Adrenal gland (tissue), 12 donors: ENCODE measurements around the gene LSMEM2. TPM values are rescaled to one million over a fixed set of nuclear protein-coding genes. Genes with fewer than 3 reads are reported as not detected.

Source experiments
- DNase-seq, 7 donors: peaks; one replicate each; pipeline ENCODE4 v3.0.0-alpha.2; 2019 to 2020
- H3K27ac ChIP-seq, 5 donors: fragments of 200-600 bp; sonication (generic) in 4 of 5; 1 replicate in 3 of 5; 2 replicates in 2 of 5; pipeline versions ENCODE4 v1.5.1 to v1.8.0; 2016 to 2020; ENCODE audit warnings: mild to moderate bottlenecking in 1 of 5
- H3K27me3 ChIP-seq: fragments of 200-600 bp; 2 replicates; pipeline ENCODE4 v1.8.0; 2021
- H3K36me3 ChIP-seq, 2 donors: fragments of 200-600 bp; replicated peaks in 1 of 2; 1 replicate in 1 of 2; 2 replicates in 1 of 2; pipeline versions ENCODE4 v1.5.1 to v1.8.0; 2018 to 2022
- H3K4me1 ChIP-seq, 2 donors: fragments of 200-600 bp; replicated peaks in 1 of 2; 1 replicate in 1 of 2; 2 replicates in 1 of 2; pipeline versions ENCODE4 v1.5.1 to v1.8.0; 2018 to 2021
- H3K4me3 ChIP-seq, 4 donors: fragments of 200-600 bp; sonication (generic) in 3 of 4; one replicate each; pipeline ENCODE4 v1.5.1; 2016 to 2018
- H3K9me3 ChIP-seq, 3 donors: fragments of 200-600 bp; sonication (generic) in 1 of 3; replicated peaks in 1 of 3; 1 replicate in 2 of 3; 2 replicates in 1 of 3; pipeline versions ENCODE4 v1.5.1 to v1.8.0; 2016 to 2021
- POLR2A ChIP-seq, 2 donors: fragments of 450-650 bp; IDR thresholded peaks; one replicate each; pipeline ENCODE4 v1.6.1; 2017; ENCODE audit warnings: antibody characterized with exemption in 2 of 2, mild to moderate bottlenecking in 2 of 2, moderate library complexity in 1 of 2
- WGBS, 4 donors: extraction: QIAGEN DNeasy Blood & Tissue Kit in 2 of 4; methylation state at CpG; one replicate each; pipeline versions ENCODE4 v1.1.5 to v1.1.7; 2013 to 2017; 5-methylcytosine and 5-hydroxymethylcytosine counted together
- intact Hi-C, 2 donors: fragments of 100-400 bp; cut with DNase I; formaldehyde crosslinking; loops; one replicate each; pipeline versions ENCODE4 v1.14.1 to v1.15.0; 2022 to 2023
- polyA plus RNA-seq, 3 donors: library from polyadenylated mRNA; stranded (reverse); fragments of 200-250 nt in 2 of 3; fragments of 350-450 nt in 1 of 3; fragmentation: Illumina TruSeq in 1 of 3; extraction: RNeasy Lipid Tissue Mini Kit (QIAGEN cat#74804) in 1 of 3; gene quantifications; one replicate each; pipeline ENCODE4 v1.2.3, GENCODE V29; 2013 to 2014
- total RNA-seq, 9 donors: library from RNA; depleted of rRNA in 4 of 9; stranded (reverse); fragments of >200 nt in 4 of 9; fragments of 120-200 nt in 1 of 9; fragmentation: NEBNext Ultra II Directional in 1 of 9; extraction: Animal tissue kit (Norgen Biotek cat#: 25700) in 1 of 9; gene quantifications; one replicate each; pipeline versions ENCODE4 v1.1.0 to v1.2.4, GENCODE V29; 2013 to 2023
- TF ChIP-seq, protein P1 (sequence below), 6 experiments: fragments of 450-650 bp in 4 of 6; fragments of 200-600 bp in 2 of 6; sonication (generic) in 1 of 6; IDR thresholded peaks; 1 replicate in 5 of 6; 2 replicates in 1 of 6; pipeline versions ENCODE4 v1.5.1 to v1.8.0; 2016 to 2021; ENCODE audit warnings: antibody characterized with exemption in 6 of 6, mild to moderate bottlenecking in 2 of 6, moderate library complexity in 1 of 6
- donor health status: healthy with polysubstance abuse.
- donor health status: Bipolar disorder and iron deficiency.
- donor health status: DM: yes; HTN: yes; CAD: no.
- donor health status: DM: no; HTN: no; CAD: no.
- donor health status: DM: no; HTN: no; CAD: no.
- donor health status: DM: yes; HTN: yes; CAD: no.

LSMEM2 gene
- total and polyA plus RNA-seq, 12 donors = 0.09 to 0.76 (median 0.47) TPM; not detected in 5

DNA sequence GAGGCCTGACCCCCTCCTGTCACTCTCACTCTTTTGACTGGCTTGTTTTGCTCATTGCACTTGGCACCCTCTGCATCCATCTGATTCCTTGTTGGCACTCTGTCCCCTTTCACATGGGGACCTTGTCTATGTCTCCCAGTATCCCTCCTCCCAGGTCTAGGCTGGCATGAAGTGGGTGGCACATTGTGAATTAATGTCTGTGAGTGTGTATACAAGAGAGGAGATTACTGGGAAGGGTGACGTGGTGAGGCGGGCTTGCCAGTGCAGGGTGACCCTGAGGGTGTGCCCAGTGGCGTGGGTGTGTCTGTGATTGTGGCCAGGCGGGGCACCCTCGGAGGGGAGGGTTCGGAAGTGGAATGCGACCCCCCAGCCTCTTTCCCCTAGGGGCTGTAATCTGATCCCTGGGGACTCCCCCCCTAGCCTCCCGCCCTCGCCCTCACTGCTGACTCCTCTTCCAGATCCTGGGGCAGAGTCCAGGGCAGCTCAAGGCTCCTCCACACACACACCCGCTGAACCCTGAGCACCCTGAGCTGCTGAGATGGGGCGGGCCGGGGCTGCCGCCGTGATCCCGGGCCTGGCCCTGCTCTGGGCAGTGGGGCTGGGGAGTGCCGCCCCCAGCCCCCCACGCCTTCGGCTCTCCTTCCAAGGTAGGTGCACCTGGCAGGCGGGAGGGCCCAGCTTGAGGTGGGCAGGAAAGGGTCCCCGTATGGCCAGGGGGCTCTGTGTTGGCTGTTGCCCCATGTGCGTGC, 10.0 kb upstream of the LSMEM2 start, which contains the start of gene SEMA3B:
Gene SEMA3B, plus strand, starts transcription at position 445 of the 749 bp plus-strand sequence. Its CDS starts 94 bp downstream, at position 539.
- Histone ChIP-seq H3K4me3 (peak within 1 kb of the TSS in 2 of 4 donors; percentile 19 to 37), H3K27ac (peak within 1 kb of the TSS; percentile 83 to 97 (median 89)), H3K36me3 (peaks cover 0 to 6% of the 10 kb centered on the region in 2 donors), H3K4me1 (peaks cover 64 to 65% of the 10 kb centered on the region in 2 donors), H3K9me3 (no peaks in the 10 kb centered on the region), H3K27me3 (no peaks in the 10 kb centered on the region)
- intact Hi-C loops = no loop called here
- DNase-seq = peak; percentile 90 to 97 (median 95)
- WGBS, 4 donors = 27 to 48% (median 37%) methylated on average over 11 to 21 of the region's 21 CpGs
- TF ChIP-seq, protein P1, sequence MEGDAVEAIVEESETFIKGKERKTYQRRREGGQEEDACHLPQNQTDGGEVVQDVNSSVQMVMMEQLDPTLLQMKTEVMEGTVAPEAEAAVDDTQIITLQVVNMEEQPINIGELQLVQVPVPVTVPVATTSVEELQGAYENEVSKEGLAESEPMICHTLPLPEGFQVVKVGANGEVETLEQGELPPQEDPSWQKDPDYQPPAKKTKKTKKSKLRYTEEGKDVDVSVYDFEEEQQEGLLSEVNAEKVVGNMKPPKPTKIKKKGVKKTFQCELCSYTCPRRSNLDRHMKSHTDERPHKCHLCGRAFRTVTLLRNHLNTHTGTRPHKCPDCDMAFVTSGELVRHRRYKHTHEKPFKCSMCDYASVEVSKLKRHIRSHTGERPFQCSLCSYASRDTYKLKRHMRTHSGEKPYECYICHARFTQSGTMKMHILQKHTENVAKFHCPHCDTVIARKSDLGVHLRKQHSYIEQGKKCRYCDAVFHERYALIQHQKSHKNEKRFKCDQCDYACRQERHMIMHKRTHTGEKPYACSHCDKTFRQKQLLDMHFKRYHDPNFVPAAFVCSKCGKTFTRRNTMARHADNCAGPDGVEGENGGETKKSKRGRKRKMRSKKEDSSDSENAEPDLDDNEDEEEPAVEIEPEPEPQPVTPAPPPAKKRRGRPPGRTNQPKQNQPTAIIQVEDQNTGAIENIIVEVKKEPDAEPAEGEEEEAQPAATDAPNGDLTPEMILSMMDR (IDR thresholded peaks at IDR 0.05) = no peak
- peak; percentile 72 to 87 for TF ChIP-seq POLR2A (IDR thresholded peaks at IDR 0.05)

DNA sequence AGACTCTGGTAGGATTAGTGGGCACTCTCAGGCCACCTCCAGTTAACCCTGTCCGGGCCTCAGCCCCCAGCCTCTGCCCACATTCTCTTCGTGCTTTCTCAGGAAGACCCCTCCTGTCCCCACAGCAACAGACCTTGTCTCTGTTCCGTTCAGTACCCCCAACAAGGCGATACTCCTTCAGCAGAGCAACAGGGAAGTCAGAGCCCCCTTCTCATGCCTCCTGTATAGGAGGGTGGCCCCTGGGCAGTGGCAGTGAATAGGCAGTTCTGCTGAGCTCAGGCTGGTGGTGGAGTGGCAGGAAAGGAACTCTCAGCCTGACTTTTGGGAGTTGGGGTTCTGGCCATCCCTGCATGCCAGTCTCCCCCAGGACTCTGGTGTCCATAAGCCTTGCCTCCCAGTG, 9.4 kb upstream of the LSMEM2 start:
- peak overlapping the region; percentile 83 to 97 (median 89) for H3K27ac ChIP-seq
- TF ChIP-seq, protein P1 (IDR thresholded peaks at IDR 0.05) = no peak
- TF ChIP-seq POLR2A (IDR thresholded peaks at IDR 0.05) = no peak
- peaks cover 0 to 9% of the 10 kb centered on the region in 2 donors for H3K36me3 ChIP-seq
- H3K9me3 ChIP-seq = no peaks in the 10 kb centered on the region
- no peak for DNase-seq
- peaks cover 59 to 63% of the 10 kb centered on the region in 2 donors for H3K4me1 ChIP-seq
- WGBS, 4 donors = 37 to 48% (median 46%) methylated on average over 2 to 4 of the region's 4 CpGs
- intact Hi-C loops = no loop called here
- H3K27me3 ChIP-seq = no peaks in the 10 kb centered on the region
- peak overlapping the region in 2 of 4 donors; percentile 19 to 37 for H3K4me3 ChIP-seq

DNA sequence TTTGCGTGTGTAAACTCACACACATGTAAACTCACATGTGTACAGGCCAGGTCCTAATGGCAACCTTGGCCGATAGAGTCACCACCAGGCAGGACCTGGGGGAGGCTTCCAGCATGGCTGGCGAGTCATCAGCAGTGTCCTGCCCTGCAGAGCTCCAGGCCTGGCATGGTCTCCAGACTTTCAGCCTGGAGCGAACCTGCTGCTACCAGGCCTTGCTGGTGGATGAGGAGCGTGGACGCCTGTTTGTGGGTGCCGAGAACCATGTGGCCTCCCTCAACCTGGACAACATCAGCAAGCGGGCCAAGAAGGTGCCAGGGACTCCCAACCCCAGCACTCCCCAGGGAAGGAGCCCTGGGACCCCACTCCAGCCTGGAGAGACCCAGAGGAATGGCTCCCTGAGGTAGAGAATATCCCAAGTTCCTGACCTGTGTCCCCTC, 8.9 kb upstream of the LSMEM2 start:
- 41 to 56% (median 44%) methylated on average over 7 to 8 of the region's 8 CpGs; no CpG with 5 or more reads in 1 of the 4 donors for WGBS, 4 donors
- Histone ChIP-seq H3K36me3 (peaks cover 0 to 14% of the 10 kb centered on the region in 2 donors), H3K27ac (peak overlapping the region; percentile 83 to 97 (median 89)), H3K4me1 (peaks cover 54 to 63% of the 10 kb centered on the region in 2 donors), H3K4me3 (peak overlapping the region in 2 of 4 donors; percentile 19 to 37), H3K27me3 (peaks cover under 1% of the 10 kb centered on the region), H3K9me3 (no peaks in the 10 kb centered on the region)
- TF ChIP-seq, protein P1 (IDR thresholded peaks at IDR 0.05) = no peak
- TF ChIP-seq POLR2A (IDR thresholded peaks at IDR 0.05) = no peak
- intact Hi-C loops = loop anchor here (5.0 to 10.0 kb wide), 4 partner anchors 38 to 145 kb away; partner anchors contain the start of gene HYAL2 (in 1 of the 2)
- DNase-seq = peak in 4 of 7 donors; percentile 49 to 65 (median 60)
